Stimulated activated CD8-positive, alpha-beta memory T cell treated with anti-CD3 and anti-CD28 coated beads, Interleukin-4, amount 100 ng/mL, for 24 hours (primary cell): ENCODE results near the gene PICALM.
"Not testable (repeated sequence)": the region's sequence is repeated elsewhere in the genome, so short reads cannot be mapped to it uniquely, and the experiment has no call there.

Experiments
- DNase-seq: peaks from one replicate; pipeline ENCODE4 v3.0.0-alpha.2; 2020; ENCODE audit warnings: low read depth

PICALM gene

DNA sequence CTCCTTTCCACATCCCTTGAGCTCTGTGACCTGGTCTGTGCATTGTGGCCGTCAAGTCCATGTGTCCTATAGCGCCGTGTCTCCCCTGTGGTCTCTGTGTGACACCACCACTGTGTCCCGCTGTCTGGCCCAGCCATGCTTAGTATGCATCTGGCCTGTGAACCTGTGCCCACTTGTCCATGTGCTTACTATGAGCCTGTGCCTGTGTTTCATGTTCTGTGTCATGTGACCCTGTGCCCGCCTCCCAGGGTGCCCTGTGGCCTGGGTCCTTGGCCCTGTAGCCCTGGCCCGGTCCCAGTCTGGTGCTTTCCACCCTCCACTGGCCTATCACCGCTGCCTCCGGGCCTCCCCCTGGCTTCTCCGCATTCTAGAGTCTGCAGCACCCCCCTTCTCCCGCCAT is 133.1 kb downstream of the PICALM start:
- no peak for DNase-seq

DNA sequence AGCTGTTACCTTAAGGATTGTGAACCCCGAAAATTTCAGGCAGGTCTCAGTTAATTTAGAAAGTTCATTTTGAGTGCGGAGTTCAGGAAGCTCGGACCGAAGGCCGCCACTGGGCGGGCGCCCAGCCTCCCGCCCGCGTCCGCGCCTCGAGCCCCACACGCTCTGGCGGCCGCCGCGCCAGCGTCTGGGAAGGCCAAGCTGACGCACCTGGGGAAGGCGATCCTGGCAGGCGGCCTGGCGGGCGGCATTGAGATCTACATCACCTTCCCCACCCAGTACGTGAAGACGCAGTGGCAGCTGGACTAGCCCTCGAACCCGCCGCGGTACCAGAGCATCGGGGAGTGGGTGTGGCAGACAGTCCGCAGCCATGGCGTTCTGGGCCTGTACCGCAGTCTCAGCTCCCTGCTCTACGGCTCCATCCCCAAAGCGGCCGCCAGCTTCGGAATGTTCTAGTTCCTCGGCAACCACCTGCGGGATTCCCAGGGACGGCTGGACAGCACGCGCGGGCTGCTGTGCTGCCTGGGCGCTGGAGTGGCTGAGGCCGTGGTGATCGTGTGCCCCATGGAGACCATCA is 134.2 kb downstream of the PICALM start:
- DNase-seq = no peak

DNA sequence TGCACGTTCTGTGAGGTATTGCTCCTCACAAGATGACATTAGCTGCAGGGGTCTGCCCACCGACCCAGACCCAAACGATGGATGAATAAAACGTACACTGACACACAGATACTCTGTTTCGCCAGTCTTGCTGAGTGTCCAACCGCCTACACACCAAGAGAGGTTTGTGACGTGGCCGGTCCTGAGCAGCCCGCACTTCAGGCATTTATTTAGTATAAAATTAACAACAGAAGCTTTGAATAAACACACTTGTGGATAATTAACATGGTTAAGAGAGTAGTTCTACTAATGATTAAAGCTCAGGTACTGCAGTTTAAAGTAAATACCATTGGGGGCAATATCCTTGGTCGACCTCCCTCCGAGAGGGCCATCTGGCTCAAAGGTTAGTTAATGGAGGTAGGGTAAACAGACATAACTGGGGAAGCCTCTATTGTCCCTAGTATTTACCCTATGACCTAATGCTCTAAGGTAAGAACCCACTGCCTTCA is 138.0 kb downstream of the PICALM start:
- DNase-seq = no peak

DNA sequence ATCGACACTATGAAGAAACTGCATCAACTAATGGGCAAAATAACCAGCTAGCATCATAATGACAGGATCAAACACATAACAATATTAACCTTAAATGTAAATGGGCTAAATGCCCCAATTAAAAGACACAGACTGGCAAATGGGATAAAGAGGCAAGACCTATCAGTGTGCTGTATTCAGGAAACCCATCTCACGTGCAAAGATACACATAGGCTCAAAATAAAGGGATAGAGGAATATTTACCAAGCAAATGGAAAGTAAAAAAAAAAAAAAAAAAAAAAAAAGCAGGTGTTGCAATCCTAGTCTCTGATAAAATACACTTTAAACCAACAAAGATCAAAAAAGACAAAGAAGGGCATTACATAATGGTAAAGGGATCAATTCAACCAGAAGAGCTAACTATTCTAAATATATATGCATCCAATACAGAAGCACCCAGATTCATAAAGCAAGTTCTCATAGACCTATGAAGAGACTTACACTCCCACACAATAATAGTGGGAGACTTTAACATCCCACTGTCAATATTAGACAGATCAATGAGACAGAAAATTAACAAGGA is 142.2 kb downstream of the PICALM start:
- not testable (repeated sequence) for DNase-seq

DNA sequence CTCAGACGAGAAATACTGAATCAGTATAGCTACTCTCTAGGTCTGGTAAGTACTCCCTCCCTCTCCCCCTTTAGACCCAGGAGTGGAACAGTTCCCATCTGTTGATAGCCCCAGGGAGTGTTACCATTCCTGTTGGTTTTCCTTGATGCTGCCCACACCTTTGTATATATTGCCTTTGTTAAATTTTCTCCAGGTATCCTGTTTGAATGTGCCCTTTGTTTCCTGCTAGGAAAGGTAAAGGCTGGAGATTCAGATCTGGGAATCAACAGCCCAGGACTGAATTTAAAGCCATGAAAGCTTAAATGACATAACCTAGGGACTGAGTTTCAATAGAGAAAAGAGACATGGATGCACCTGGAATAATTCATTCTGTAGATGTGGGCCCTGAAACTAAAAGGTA is 145.4 kb downstream of the PICALM start:
- DNase-seq = no peak

DNA sequence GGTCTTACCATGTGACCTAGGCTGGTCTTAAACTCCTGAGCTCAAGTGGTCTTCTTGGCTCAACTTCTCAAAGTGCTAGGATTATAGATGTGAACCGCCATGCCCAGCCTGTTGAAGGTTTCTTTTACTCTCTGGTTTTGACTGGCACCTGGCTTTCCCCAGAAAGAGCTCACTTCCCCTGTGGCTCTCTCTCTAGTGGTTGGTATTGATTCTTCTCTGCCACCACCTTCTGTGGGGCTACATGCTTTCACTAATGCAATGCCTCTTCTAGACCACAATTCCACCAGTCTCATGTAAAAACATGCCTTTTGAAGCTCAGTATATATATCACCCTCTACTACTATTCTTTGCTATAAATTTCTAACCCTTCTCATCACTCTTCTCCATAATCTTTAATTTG is 146.5 kb downstream of the PICALM start:
- DNase-seq = no peak

DNA sequence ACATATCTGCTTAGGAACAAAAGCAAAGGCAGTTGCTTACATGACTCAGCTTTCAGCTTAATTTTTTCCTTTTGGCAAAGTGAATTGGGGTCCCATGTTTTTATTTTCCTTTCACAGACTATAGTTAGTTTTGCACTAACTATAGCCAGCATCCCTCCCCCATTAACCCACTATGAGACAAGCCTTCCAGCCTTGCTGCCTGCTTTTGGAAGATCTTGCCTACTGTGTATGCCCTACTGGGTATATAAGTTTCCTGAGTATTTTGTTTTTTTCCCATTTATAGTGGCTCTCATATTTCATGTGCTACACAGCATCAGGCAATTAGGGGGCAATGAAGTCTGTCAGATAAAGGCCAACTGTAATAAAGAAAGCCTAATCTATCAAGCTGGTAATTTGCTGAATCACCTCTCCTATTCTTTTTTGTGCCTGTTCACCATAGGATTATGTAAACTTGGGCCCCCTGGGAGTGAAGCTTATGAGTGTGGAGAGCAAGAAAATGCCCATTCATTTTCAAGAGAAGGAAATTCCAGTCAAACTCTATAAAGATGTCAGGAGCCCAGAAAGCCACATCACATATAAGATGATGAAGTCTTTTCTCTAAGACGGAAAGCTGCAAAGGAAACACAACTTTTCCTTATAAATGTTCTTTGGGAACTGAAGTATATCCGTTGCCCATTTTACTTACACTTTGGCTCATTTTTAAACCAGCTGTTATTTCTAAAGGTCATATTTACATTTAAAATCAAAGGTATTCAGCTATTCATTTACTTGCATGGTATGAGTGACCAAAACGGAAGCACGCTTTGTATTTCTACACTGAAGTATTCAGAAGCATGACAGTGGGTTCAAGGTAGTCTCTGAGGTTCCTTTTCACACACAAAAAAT is 149.7 kb downstream of the PICALM start:
- DNase-seq = no peak

DNA sequence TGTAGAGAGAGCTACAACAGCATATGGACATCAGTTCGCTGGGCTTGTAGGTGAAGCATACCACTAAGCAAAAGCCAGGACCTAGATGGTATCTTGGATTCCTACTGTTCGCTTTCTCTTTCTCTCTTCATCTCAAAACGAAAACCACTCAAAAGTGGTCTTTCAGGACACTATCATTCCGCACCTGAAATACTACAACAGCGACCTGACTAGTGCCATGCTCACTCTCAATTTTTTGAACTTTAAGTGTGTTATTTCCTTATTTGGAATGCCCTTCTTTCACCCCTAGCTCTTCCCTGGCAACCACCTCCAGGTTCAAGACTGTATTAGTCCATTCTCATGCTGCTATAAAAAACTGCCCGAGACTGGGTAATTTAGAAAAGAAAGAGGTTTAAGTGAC is 154.5 kb downstream of the PICALM start:
- no peak for DNase-seq

DNA sequence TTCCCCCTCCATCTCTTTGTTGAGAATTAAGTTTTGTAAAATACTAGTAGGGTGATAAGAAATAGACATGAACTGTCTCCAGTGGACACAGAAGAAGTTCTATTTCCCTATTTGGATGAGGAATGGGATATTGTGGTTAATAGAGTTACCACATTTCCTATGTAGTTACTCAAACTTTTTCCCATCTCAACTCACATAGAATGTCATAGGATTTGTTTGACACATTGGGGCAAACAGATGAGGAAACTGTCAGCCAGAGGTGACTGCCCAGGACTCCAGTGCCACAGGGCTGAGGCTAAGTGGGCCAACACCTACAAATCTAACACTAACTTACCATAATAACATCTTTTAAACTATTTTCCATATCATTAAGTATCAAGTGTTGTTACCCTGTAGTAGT is 155.4 kb downstream of the PICALM start:
- DNase-seq = no peak

DNA sequence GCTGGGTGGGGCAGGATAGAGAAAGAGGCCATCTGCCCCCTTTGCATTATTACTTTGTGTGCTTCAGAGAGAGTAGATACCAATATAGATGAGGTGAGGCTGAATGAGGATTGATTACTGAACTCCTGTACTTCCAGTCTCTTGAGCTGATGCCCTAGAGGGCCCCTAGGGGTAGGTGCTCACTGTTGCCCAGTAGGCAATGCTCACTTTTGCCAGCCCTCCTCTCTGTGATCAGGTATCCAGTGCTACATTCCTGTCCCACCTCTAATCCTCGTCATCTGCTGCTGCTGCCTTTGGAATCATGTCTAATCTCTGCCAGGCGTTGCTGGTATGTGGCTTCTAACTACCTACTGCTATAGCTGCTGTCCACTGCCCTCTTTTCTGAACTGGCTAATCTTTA is 156.5 kb downstream of the PICALM start:
- DNase-seq = no peak
